Fibroblast of lung (primary cell): ENCODE results near the gene KIRREL3.

Source experiments
- CTCF ChIP-seq, 2 donors: IDR thresholded peaks in 1 of 2; conservative IDR thresholded peaks in 1 of 2; 1 replicate in 1 of 2; 2 replicates in 1 of 2; pipeline ENCODE4 v1.5.1; 2011 to 2012; ENCODE audit warnings: low read length in 2 of 2, control low read depth in 1 of 2, inconsistent platforms in 1 of 2, low read depth in 1 of 2, mild to moderate bottlenecking in 1 of 2
- EZH2 ChIP-seq: IDR thresholded peaks from 2 replicates; pipeline ENCODE4 v1.5.1; 2012; ENCODE audit warnings: low read length, control low read depth, mild to moderate bottlenecking; ENCODE audit errors: missing control alignments

- TF ChIP-seq CTCF (conservative IDR thresholded peaks at IDR 0.05 in 1 of 2, IDR thresholded peaks at IDR 0.05 in 1 of 2; ENCODE audit: low read depth in 1 of 2, low read length in 2 of 2) (no peak), EZH2 (no peak)
These were observed 493.8 kb downstream of the KIRREL3 start for GRCh38 chr11:126506789-126507188.
